Keratinocyte (primary cell): ENCODE measurements around the gene GASK1A. TPM values are rescaled to one million over a fixed set of nuclear protein-coding genes. Genes with fewer than 3 reads are reported as not detected.

Experiments used
- DNase-seq: peaks from one replicate; pipeline ENCODE4 v3.0.0-alpha.2; 2011; ENCODE audit warnings: low read depth, missing footprints, low spot score
- FAIRE-seq: peaks from 2 replicates; lab custom pipeline; 2011; peaks lifted over from hg19 to GRCh38; lab: Jason Lieb, UNC
- H2AFZ ChIP-seq: 2 replicates; pipeline ENCODE4 v1.6.0; 2012; ENCODE audit warnings: low read length, control low read depth, inconsistent platforms; ENCODE audit not compliant: control insufficient read depth
- H3K27ac ChIP-seq: 2 replicates; pipeline ENCODE4 v1.5.1; 2011; ENCODE audit warnings: low read length; ENCODE audit not compliant: control insufficient read depth, insufficient read depth
- H3K27me3 ChIP-seq: 3 replicates; pipeline ENCODE4 v1.6.0; 2011; ENCODE audit warnings: low read length; ENCODE audit not compliant: control insufficient read depth, insufficient read depth; ENCODE audit errors: extremely low read depth
- H3K36me3 ChIP-seq, 2 experiments: 2 replicates in 1 of 2; 3 replicates in 1 of 2; pipeline ENCODE4 v1.5.1; 2011; ENCODE audit warnings: low read length in 2 of 2, mild to moderate bottlenecking in 1 of 2; ENCODE audit not compliant: control insufficient read depth in 2 of 2, insufficient read depth in 2 of 2; ENCODE audit errors: extremely low read depth in 1 of 2
- H3K4me1 ChIP-seq: 3 replicates; pipeline ENCODE4 v1.5.1; 2011; ENCODE audit warnings: low read length; ENCODE audit not compliant: control insufficient read depth, insufficient read depth; ENCODE audit errors: extremely low read depth
- H3K4me2 ChIP-seq: 3 replicates; pipeline ENCODE4 v1.6.0; 2011; ENCODE audit warnings: low read depth, low read length; ENCODE audit not compliant: control insufficient read depth, insufficient read depth; ENCODE audit errors: extremely low read depth
- H3K4me3 ChIP-seq, 3 experiments: fragments of 200-600 bp in 1 of 3; sonication (generic) in 1 of 3; 2 replicates in 2 of 3; 3 replicates in 1 of 3; pipeline ENCODE4 v1.5.1; 2011 to 2016; ENCODE audit warnings: low read length in 3 of 3, mild to moderate bottlenecking in 3 of 3, control low read depth in 2 of 3, inconsistent platforms in 1 of 3, low read depth in 1 of 3, mixed read lengths in 1 of 3, mixed run types in 1 of 3, moderate library complexity in 1 of 3; ENCODE audit not compliant: control insufficient read depth in 2 of 3, insufficient read depth in 2 of 3; ENCODE audit errors: extremely low read depth in 1 of 3
- H3K79me2 ChIP-seq: 2 replicates; pipeline ENCODE4 v1.6.0; 2012; ENCODE audit warnings: low read length; ENCODE audit not compliant: control insufficient read depth, insufficient read depth
- H3K9ac ChIP-seq: 3 replicates; pipeline ENCODE4 v1.6.0; 2011; ENCODE audit warnings: low read length; ENCODE audit not compliant: control insufficient read depth, insufficient read depth; ENCODE audit errors: extremely low read depth
- H3K9me1 ChIP-seq: 3 replicates; pipeline ENCODE4 v1.6.0; 2011; ENCODE audit warnings: low read length; ENCODE audit not compliant: control insufficient read depth, insufficient read depth; ENCODE audit errors: extremely low read depth
- H3K9me3 ChIP-seq: 2 replicates; pipeline ENCODE4 v1.5.1; 2012; ENCODE audit warnings: low read depth, low read length; ENCODE audit not compliant: control insufficient read depth
- H4K20me1 ChIP-seq: 3 replicates; pipeline ENCODE4 v1.6.0; 2011; ENCODE audit warnings: low read length; ENCODE audit not compliant: control insufficient read depth, insufficient read depth; ENCODE audit errors: extremely low read depth
- CTCF ChIP-seq, 3 experiments: IDR thresholded peaks in 1 of 3; conservative IDR thresholded peaks in 1 of 3; optimal IDR thresholded peaks in 1 of 3; 2 replicates in 2 of 3; 3 replicates in 1 of 3; pipeline versions ENCODE3 to v1.5.1; 2011; ENCODE audit warnings: low read length in 3 of 3, mild to moderate bottlenecking in 3 of 3, moderate library complexity in 2 of 3, control low read depth in 1 of 3, inconsistent platforms in 1 of 3; ENCODE audit not compliant: insufficient read depth in 2 of 3; ENCODE audit errors: extremely low read depth in 1 of 3
- EZH2 ChIP-seq: IDR thresholded peaks from one replicate; pipeline ENCODE4 v1.6.1; 2012; ENCODE audit warnings: inconsistent platforms, mild to moderate bottlenecking, low read length, moderate library complexity
- dilution Hi-C: fragments of 300-500 bp; cut with MboI; formaldehyde crosslinking; loops from one replicate; pipeline ENCODE4 v1.7.0; 2020; ENCODE audit warnings: low sequenced_read_pairs; ENCODE audit not compliant: extremely low pct_ligation_motif_present
- polyA minus RNA-seq, 3 experiments: library from RNA; depleted of rRNA, polyadenylated mRNA; stranded (reverse); fragments of >200 nt; gene quantifications; 1 replicate in 1 of 3; 2 replicates in 1 of 3; 3 replicates in 1 of 3; pipeline ENCODE4 v1.2.3, GENCODE V29; 2011
- polyA plus RNA-seq, 5 experiments: library from polyadenylated mRNA; depleted of rRNA in 3 of 5; stranded (reverse) in 3 of 5; stranded (forward) in 1 of 5; unstranded in 1 of 5; fragments of >200 nt; gene quantifications; 1 replicate in 1 of 5; 2 replicates in 3 of 5; 3 replicates in 1 of 5; pipeline versions ENCODE4 v1.2.1 to v1.2.3, GENCODE V29; 2011 to 2012; ENCODE audit warnings: missing spikeins in 2 of 5, low read depth in 1 of 5, low replicate concordance in 1 of 5

Gene GASK1A
- polyA plus RNA-seq: 0.16 to 0.58 TPM (median 0.30 TPM) in 3 replicates
- polyA plus RNA-seq (2011; ENCODE audit: low read depth): 0.39 TPM
- polyA plus RNA-seq (2011; cell fraction: cytosol; rRNA removed): 0.18 TPM in 2 replicates
- 0.73 and 0.95 TPM in 2 replicates for polyA plus RNA-seq (2011; cell fraction: nucleus; rRNA removed)
- 0.14 and 1.2 TPM in 2 replicates for polyA plus RNA-seq (2012; ENCODE audit: low replicate concordance)
- polyA minus RNA-seq: 0.32 to 0.40 TPM in 2 of 3 replicates, not detected in the other
- polyA minus RNA-seq (2011; cell fraction: cytosol; rRNA and poly(A)+ RNA removed): not detected
- 0.95 and 1.3 TPM in 2 replicates for polyA minus RNA-seq (2011; cell fraction: nucleus; rRNA and poly(A)+ RNA removed)

GRCh38 chr3:42979044-42979972, at the start of gene GASK1A:
GASK1A (plus strand) TSS chr3:42979311; CDS start chr3:42979643, 332 bp downstream.
- peak within 1 kb of the TSS in 2 of 3 experiments; percentile 11 to 47 for H3K4me3 ChIP-seq
- H3K27me3 ChIP-seq: peaks cover 48% of the 10 kb centered on the region
- no peak within 1 kb of the TSS for H3K27ac ChIP-seq
- dilution Hi-C loops: no loop called here
- peaks cover under 1% of the 10 kb centered on the region for H3K9me3 ChIP-seq
- no peaks in the 10 kb centered on the region for H3K4me1 ChIP-seq
- no peak within 1 kb of the TSS for H2AFZ ChIP-seq
- FAIRE-seq: no peak
- no peaks in the 10 kb centered on the region for H3K9me1 ChIP-seq
- H3K4me2 ChIP-seq: peak within 1 kb of the TSS; percentile 35
- H4K20me1 ChIP-seq: peaks cover 3% of the 10 kb centered on the region
- peak; percentile 82 for TF ChIP-seq EZH2
- TF ChIP-seq CTCF (optimal IDR thresholded peaks at IDR 0.05 in 1 of 3, IDR thresholded peaks at IDR 0.05 in 1 of 3, conservative IDR thresholded peaks at IDR 0.05 in 1 of 3; ENCODE audit: extremely low read depth in 1 of 3, insufficient read depth in 2 of 3, low read length in 3 of 3): no peak
- no peak for DNase-seq
- no peaks in the 10 kb centered on the region for H3K79me2 ChIP-seq
- H3K36me3 ChIP-seq: no peaks in the 10 kb centered on the region
- H3K9ac ChIP-seq: no peak within 1 kb of the TSS

GRCh38 chr3:42934111-42934510, 45.0 kb upstream of the GASK1A start:
- Histone ChIP-seq H3K4me2 (no peak overlapping the region), H3K36me3 (no peaks in the 10 kb centered on the region), H3K9me3 (no peaks in the 10 kb centered on the region), H3K27me3 (no peaks in the 10 kb centered on the region), H3K79me2 (no peaks in the 10 kb centered on the region), H3K9ac (no peak overlapping the region), H3K4me3 (no peak overlapping the region), H2AFZ (no peak overlapping the region), H3K9me1 (no peaks in the 10 kb centered on the region), H3K27ac (no peak overlapping the region), H4K20me1 (no peaks in the 10 kb centered on the region), H3K4me1 (no peaks in the 10 kb centered on the region)
- dilution Hi-C loops: no loop called here
- no peak for DNase-seq
- TF ChIP-seq EZH2 (no peak), CTCF (optimal IDR thresholded peaks at IDR 0.05 in 1 of 3, IDR thresholded peaks at IDR 0.05 in 1 of 3, conservative IDR thresholded peaks at IDR 0.05 in 1 of 3; ENCODE audit: extremely low read depth in 1 of 3, insufficient read depth in 2 of 3, low read length in 3 of 3) (no peak)
- no peak for FAIRE-seq
